MCF 10A (cell line): Measurements from ENCODE around the gene RAC3. TPM values are rescaled to one million over a fixed set of nuclear protein-coding genes. Genes with fewer than 3 reads are reported as not detected.

Experiments used
- BruUV-seq: library from RNA; stranded (reverse); fragments of 400-500 nt; replicated peaks from 2 replicates; lab custom pipeline; 2021; lab: Mats Ljungman, UMichigan
- CTCF ChIA-PET: fragments of 300-600 bp; sonication (Branson Sonifier 250); formaldehyde crosslinking; extraction: SDS; loops from one replicate; lab custom pipeline; 2021; ENCODE audit warnings: antibody characterized with exemption, inconsistent platforms; lab: Yijun Ruan, JAX
- POLR2A ChIA-PET: fragments of 300-600, 350-650 bp; sonication (Branson Sonifier 250); formaldehyde crosslinking; extraction: SDS; loops from one replicate; lab custom pipeline; 2020; ENCODE audit warnings: antibody characterized with exemption, inconsistent platforms; lab: Yijun Ruan, JAX
- DNase-seq: peaks from one replicate; pipeline ENCODE4 v3.0.0-alpha.2; 2018; ENCODE audit not compliant: unreplicated experiment
- H3K27ac Mint-ChIP-seq: one replicate; pipeline ENCODE4 v1.8.0; 2022; ENCODE audit warnings: mild to moderate bottlenecking, low read depth, mixed read lengths; ENCODE audit not compliant: unreplicated experiment
- H3K27me3 Mint-ChIP-seq: one replicate; pipeline ENCODE4 v1.8.0; 2022; ENCODE audit warnings: mixed read lengths; ENCODE audit not compliant: insufficient read depth, unreplicated experiment
- H3K36me3 Mint-ChIP-seq: one replicate; pipeline ENCODE4 v1.8.0; 2022; ENCODE audit warnings: mild to moderate bottlenecking, moderate library complexity, mixed read lengths; ENCODE audit not compliant: insufficient read depth, unreplicated experiment
- H3K4me1 Mint-ChIP-seq: one replicate; pipeline ENCODE4 v1.8.0; 2022; ENCODE audit warnings: mixed read lengths; ENCODE audit not compliant: insufficient read depth, unreplicated experiment
- H3K4me3 Mint-ChIP-seq: one replicate; pipeline ENCODE4 v1.8.0; 2022; ENCODE audit warnings: mild to moderate bottlenecking, moderate library complexity, mixed read lengths; ENCODE audit not compliant: unreplicated experiment
- H3K9me3 Mint-ChIP-seq: one replicate; pipeline ENCODE4 v1.8.0; 2022; ENCODE audit warnings: mixed read lengths; ENCODE audit not compliant: unreplicated experiment
- intact Hi-C: fragments of 100-400 bp; cut with micrococcal nuclease; formaldehyde crosslinking; loops from 2 replicates; pipeline ENCODE4 v1.14.1; 2022
- total RNA-seq: library from RNA; stranded (reverse); gene quantifications from 2 replicates; pipeline ENCODE4 v1.2.3, GENCODE V29; 2022
- TF ChIP-seq, protein P1 (sequence below): fragments of 200-600 bp; IDR thresholded peaks from one replicate; pipeline ENCODE4 v1.8.0; 2022; ENCODE audit warnings: antibody characterized with exemption, mild to moderate bottlenecking; ENCODE audit not compliant: unreplicated experiment

Gene RAC3
- total RNA-seq, 1 experiment from 2014 or later: 9.7 TPM

GRCh38 chr17:82033359-82034085 lies 2.0 kb downstream of the RAC3 start:
- no peaks in the 10 kb centered on the region for H3K36me3 Mint-ChIP-seq
- no peak overlapping the region for H3K27ac Mint-ChIP-seq
- no peaks in the 10 kb centered on the region for H3K4me1 Mint-ChIP-seq
- no peaks in the 10 kb centered on the region for H3K9me3 Mint-ChIP-seq
- TF ChIP-seq, protein P1, sequence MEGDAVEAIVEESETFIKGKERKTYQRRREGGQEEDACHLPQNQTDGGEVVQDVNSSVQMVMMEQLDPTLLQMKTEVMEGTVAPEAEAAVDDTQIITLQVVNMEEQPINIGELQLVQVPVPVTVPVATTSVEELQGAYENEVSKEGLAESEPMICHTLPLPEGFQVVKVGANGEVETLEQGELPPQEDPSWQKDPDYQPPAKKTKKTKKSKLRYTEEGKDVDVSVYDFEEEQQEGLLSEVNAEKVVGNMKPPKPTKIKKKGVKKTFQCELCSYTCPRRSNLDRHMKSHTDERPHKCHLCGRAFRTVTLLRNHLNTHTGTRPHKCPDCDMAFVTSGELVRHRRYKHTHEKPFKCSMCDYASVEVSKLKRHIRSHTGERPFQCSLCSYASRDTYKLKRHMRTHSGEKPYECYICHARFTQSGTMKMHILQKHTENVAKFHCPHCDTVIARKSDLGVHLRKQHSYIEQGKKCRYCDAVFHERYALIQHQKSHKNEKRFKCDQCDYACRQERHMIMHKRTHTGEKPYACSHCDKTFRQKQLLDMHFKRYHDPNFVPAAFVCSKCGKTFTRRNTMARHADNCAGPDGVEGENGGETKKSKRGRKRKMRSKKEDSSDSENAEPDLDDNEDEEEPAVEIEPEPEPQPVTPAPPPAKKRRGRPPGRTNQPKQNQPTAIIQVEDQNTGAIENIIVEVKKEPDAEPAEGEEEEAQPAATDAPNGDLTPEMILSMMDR: no peak
- POLR2A ChIA-PET: no interaction called here
- H3K27me3 Mint-ChIP-seq: no peaks in the 10 kb centered on the region
- no peak overlapping the region for H3K4me3 Mint-ChIP-seq
- intact Hi-C loops: loop anchor here (10.0 kb wide), 2 partner anchors 61 to 211 kb away; partner anchors contain the start of gene FASN
- no peak for DNase-seq
- CTCF ChIA-PET: interaction anchor here (0.5 to 2.2 kb wide), 2 partner anchors 13 to 148 kb away, joined by 3 to 7 read pairs; no protein-coding TSS in a partner anchor
- BruUV-seq: no TSS peak

DNA sequence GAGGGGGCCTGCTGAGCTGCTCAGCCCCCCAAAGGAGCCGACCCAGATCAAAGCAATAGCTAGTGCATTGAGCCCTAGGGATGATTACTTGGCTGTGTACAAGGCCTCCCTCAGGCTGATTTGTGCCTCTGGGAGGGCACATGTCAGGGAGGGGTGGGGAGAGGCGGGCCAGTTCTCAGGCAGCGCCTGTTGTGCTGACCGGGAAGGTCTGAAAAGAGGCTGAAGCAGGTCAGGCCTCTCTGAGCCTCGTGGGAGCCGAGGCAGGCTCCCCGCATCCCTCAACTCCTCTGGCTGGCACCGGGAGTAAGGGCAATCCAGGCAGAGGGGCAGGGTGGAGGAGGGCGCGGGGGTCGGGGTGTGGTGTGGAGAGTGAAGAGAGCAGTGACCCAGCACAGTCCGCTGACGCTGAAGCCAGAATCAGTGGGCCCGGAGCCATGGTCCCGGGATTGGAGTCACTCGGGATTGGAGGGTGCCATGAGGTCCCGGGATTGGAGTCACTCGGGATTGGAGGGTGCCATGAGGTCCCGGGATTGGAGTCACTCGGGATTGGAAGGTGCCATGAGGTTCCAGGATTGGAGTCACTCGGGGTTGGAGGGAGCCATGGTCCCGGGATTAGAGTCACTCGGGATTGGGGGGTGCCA lies 3.0 kb downstream of the RAC3 start:
- Mint-ChIP-seq H3K4me1 (no peaks in the 10 kb centered on the region), H3K4me3 (no peak overlapping the region), H3K27ac (no peak overlapping the region), H3K27me3 (no peaks in the 10 kb centered on the region), H3K36me3 (no peaks in the 10 kb centered on the region), H3K9me3 (no peaks in the 10 kb centered on the region)
- no TSS peak for BruUV-seq
- no peak for DNase-seq
- POLR2A ChIA-PET: no interaction called here
- TF ChIP-seq, protein P1: no peak
- intact Hi-C loops: loop anchor here (10.0 kb wide), 2 partner anchors 60 to 210 kb away; partner anchors contain the start of gene FASN
- CTCF ChIA-PET: no interaction called here

DNA sequence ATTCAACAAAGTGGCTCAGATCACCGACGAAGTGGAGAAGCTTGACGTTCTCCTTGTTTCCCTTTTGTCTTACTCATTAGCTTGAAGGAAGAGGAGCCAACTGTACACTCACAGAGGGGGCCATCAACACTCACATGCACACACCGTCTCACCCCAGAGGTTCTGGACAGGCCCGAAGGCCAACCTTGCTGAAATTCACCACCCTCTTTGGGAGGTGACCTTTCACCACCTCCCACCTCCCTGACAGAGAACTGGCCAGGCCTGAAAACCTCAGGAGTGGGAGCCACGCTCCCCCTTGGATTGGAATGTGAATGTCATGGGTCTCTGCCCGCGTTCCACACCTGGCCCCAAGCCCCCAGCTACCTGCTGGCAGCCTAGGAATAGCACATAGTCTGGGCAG lies 4.0 kb downstream of the RAC3 start:
- Mint-ChIP-seq H3K4me1 (no peaks in the 10 kb centered on the region), H3K27ac (no peak overlapping the region), H3K9me3 (no peaks in the 10 kb centered on the region), H3K27me3 (no peaks in the 10 kb centered on the region), H3K4me3 (peak overlapping the region; percentile 82), H3K36me3 (no peaks in the 10 kb centered on the region)
- TF ChIP-seq, protein P1: no peak
- DNase-seq: no peak
- intact Hi-C loops: loop anchor here (10.0 kb wide), 2 partner anchors 59 to 209 kb away; partner anchors contain the start of gene FASN
- no TSS peak for BruUV-seq
- POLR2A ChIA-PET: interaction anchor here (0.7 kb wide), 1 partner anchor 165 kb away, joined by 3 read pairs; no protein-coding TSS in a partner anchor
- CTCF ChIA-PET: interaction anchor here (0.6 kb wide), 1 partner anchor 613 kb away, joined by 3 read pairs; no protein-coding TSS in a partner anchor
